Heart left ventricle (tissue), 13 donors: Measurements from ENCODE around the gene ASMT.

Experiments used
- CTCF ChIP-seq, 12 donors: fragments of 200-600 bp; sonication (generic) in 4 of 12; IDR thresholded peaks; one replicate each; pipeline versions ENCODE4 v1.5.0 to v1.8.0; 2018 to 2022; ENCODE audit warnings: antibody characterized with exemption in 12 of 12, mild to moderate bottlenecking in 5 of 12
- POLR2A ChIP-seq, 2 donors: fragments of 450-650 bp; IDR thresholded peaks; one replicate each; pipeline ENCODE4 v1.6.1; 2017; ENCODE audit warnings: antibody characterized with exemption in 2 of 2, mild to moderate bottlenecking in 2 of 2, moderate library complexity in 2 of 2
- donor health status: ischemic (EF 13 %, LVEDD 7.1; RV severe dilation, severe dysfunction).
- donor health status: DM: no; HTN: yes; CAD: no.
- donor health status: DM: no; HTN: no; CAD: no.
- donor health status: ischemic (EF 25% LVEDD 6.9; RV normal size, moderate dysfunction).
- donor health status: ischemic (EF 25% LVEDD 5.7; RV mildly dilated, moderate dysfunction).
- donor health status: ischemic (EF 35%, LVEDD 5.7; RV mildly dilated, moderate dysfunction).
- donor health status: nonischemic (EF 11% LVEDD 7.7; RV severe dilation, severe dysfunction).
- donor health status: DM: yes; HTN: yes; CAD: no.
- donor health status: PGD.
- donor health status: ischemic (EF 29% LVEDD 5.4; RV normal size, mild dysfunction).
- donor health status: nonischemic (EF 23%, LVEDD 6.1; RV moderate dilation, normal function).

- TF ChIP-seq CTCF (IDR thresholded peaks at IDR 0.05), result no peak
- no peak for TF ChIP-seq POLR2A (IDR thresholded peaks at IDR 0.05)
Measured at GRCh38 chrX:1578511-1579173, 36.2 kb upstream of the ASMT start.
